Neural cell (in vitro differentiated cells): ENCODE results near the gene NPC1.

Experiments
- CTCF ChIP-seq: fragments of 450-650 bp; IDR thresholded peaks from 2 replicates; pipeline ENCODE4 v1.5.1; 2014; ENCODE audit warnings: antibody characterized with exemption, mild to moderate bottlenecking, moderate library complexity; ENCODE audit not compliant: poor library complexity, severe bottlenecking
- EP300 ChIP-seq: fragments of 450-650 bp; conservative IDR thresholded peaks from 2 replicates; pipeline ENCODE4 v1.6.1; 2014; ENCODE audit warnings: antibody characterized with exemption, mild to moderate bottlenecking, moderate library complexity; ENCODE audit not compliant: poor library complexity, severe bottlenecking
- EZH2 ChIP-seq: fragments of 200-600, 300-800 bp; shearing (Covaris generic), sonication (generic); IDR thresholded peaks from 2 replicates; pipeline ENCODE4 v1.6.1; 2014; ENCODE audit warnings: antibody characterized with exemption, low read length, borderline replicate concordance, mild to moderate bottlenecking; ENCODE audit not compliant: insufficient read depth, poor library complexity, severe bottlenecking
- MXI1 ChIP-seq: fragments of 450-650 bp; conservative IDR thresholded peaks from 2 replicates; pipeline ENCODE4 v1.6.1; 2014; ENCODE audit warnings: antibody characterized with exemption, mild to moderate bottlenecking; ENCODE audit not compliant: poor library complexity, severe bottlenecking
- POLR2AphosphoS5 ChIP-seq: IDR thresholded peaks from 2 replicates; pipeline ENCODE4 v1.6.1; 2012
- REST ChIP-seq: IDR thresholded peaks from 2 replicates; pipeline ENCODE4 v1.6.1; 2012; ENCODE audit warnings: borderline replicate concordance
- SMC3 ChIP-seq: fragments of 450-650 bp; conservative IDR thresholded peaks from 2 replicates; pipeline ENCODE4 v1.6.1; 2014; ENCODE audit warnings: antibody characterized with exemption, mild to moderate bottlenecking, moderate library complexity; ENCODE audit not compliant: poor library complexity
- TAF1 ChIP-seq: IDR thresholded peaks from 2 replicates; pipeline ENCODE4 v1.6.1; 2012; ENCODE audit warnings: low read depth

GRCh38 chr18:23485386-23485785, 100.9 kb downstream of the NPC1 start:
- TF ChIP-seq CTCF, result no peak
- no peak for TF ChIP-seq POLR2AphosphoS5
- no peak for TF ChIP-seq SMC3
- TF ChIP-seq REST, result no peak
- no peak for TF ChIP-seq EP300
- no peak for TF ChIP-seq EZH2
- no peak for TF ChIP-seq TAF1
- TF ChIP-seq MXI1, result no peak
